HFFc6 (cell line): ENCODE data around the gene ADAMTSL4. TPM values are rescaled to one million over a fixed set of nuclear protein-coding genes. Genes with fewer than 3 reads are reported as not detected.

Experiments
- DNase-seq: peaks from one replicate; pipeline ENCODE4 v3.0.0-alpha.2; 2018
- H3K27ac Mint-ChIP-seq: 2 replicates; pipeline ENCODE4 v1.8.0; 2020; ENCODE audit warnings: mild to moderate bottlenecking, mixed read lengths
- H3K27me3 Mint-ChIP-seq: 2 replicates; pipeline ENCODE4 v1.8.0; 2021; ENCODE audit warnings: mild to moderate bottlenecking, moderate library complexity, mixed read lengths; ENCODE audit not compliant: insufficient read depth
- H3K36me3 Mint-ChIP-seq: 2 replicates; pipeline ENCODE4 v1.8.0; 2021; ENCODE audit warnings: low read depth, mixed read lengths
- H3K4me1 Mint-ChIP-seq: 2 replicates; pipeline ENCODE4 v1.8.0; 2020; ENCODE audit warnings: low read depth, mixed read lengths
- H3K4me3 Mint-ChIP-seq: 2 replicates; pipeline ENCODE4 v1.8.0; 2020; ENCODE audit warnings: mild to moderate bottlenecking, moderate library complexity, mixed read lengths
- H3K9me3 Mint-ChIP-seq: 2 replicates; pipeline ENCODE4 v1.8.0; 2020; ENCODE audit warnings: mild to moderate bottlenecking, mixed read lengths
- CTCF ChIP-seq: fragments of 200-600 bp; sonication (generic); IDR thresholded peaks from 2 replicates; pipeline ENCODE4 v1.5.0; 2021; ENCODE audit warnings: antibody characterized with exemption, mild to moderate bottlenecking
- total RNA-seq, 6 experiments: library from RNA; stranded (reverse); fragmentation: NEBNext Ultra II Directional; extraction: Animal tissue kit (Norgen Biotek cat#: 25700); gene quantifications; 2 replicates in 1 of 6; 3 replicates in 5 of 6; pipeline ENCODE4 v1.2.3, GENCODE V29; 2021

ADAMTSL4 gene
- total RNA-seq, 6 experiments from 2014 or later = 33.7 to 61.2 (median 38.2) TPM

DNA sequence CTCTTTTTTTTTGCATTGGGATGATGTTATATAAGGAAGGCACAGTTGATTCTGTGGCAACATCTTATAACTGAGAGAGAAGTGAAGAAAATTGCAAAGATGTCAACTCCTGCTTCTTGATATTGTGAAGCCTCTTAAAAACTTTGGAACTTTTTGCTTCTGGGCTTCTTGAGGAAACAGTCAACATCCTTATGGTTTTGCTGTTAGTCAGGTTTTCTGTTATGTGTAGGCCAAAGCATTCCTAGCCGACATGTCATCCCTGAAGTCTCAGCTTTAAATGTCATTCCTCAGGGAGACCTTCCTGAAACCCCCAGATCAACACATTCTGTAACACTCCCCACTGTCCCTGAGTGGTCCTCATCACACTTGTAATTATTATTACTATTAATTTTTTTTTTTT, 21.0 kb upstream of the ADAMTSL4 start:
- peak overlapping the region; percentile 90 for H3K27ac Mint-ChIP-seq
- H3K4me3 Mint-ChIP-seq = peak overlapping the region; percentile 36; the same call in 1 of the 2 replicates
- peaks cover 3% of the 10 kb centered on the region; the same call in 1 of the 2 replicates for H3K27me3 Mint-ChIP-seq

GRCh38 chr1:150529017-150529416, 20.2 kb upstream of the ADAMTSL4 start:
- Mint-ChIP-seq H3K36me3 (no peaks in the 10 kb centered on the region), H3K27ac (peak overlapping the region; percentile 90), H3K4me3 (peak overlapping the region; percentile 28; the same call in 1 of the 2 replicates), H3K4me1 (peaks cover 46% of the 10 kb centered on the region), H3K9me3 (no peaks in the 10 kb centered on the region), H3K27me3 (peaks cover 3% of the 10 kb centered on the region; the same call in 1 of the 2 replicates)
- DNase-seq = peak; percentile 34
- TF ChIP-seq CTCF = no peak

More for the DNA sequence above, 21.0 kb upstream of the ADAMTSL4 start:
- no peaks in the 10 kb centered on the region for H3K9me3 Mint-ChIP-seq
- peak; percentile 72 for DNase-seq
- H3K4me1 Mint-ChIP-seq = peaks cover 46% of the 10 kb centered on the region
- H3K36me3 Mint-ChIP-seq = no peaks in the 10 kb centered on the region
- no peak for TF ChIP-seq CTCF

DNA sequence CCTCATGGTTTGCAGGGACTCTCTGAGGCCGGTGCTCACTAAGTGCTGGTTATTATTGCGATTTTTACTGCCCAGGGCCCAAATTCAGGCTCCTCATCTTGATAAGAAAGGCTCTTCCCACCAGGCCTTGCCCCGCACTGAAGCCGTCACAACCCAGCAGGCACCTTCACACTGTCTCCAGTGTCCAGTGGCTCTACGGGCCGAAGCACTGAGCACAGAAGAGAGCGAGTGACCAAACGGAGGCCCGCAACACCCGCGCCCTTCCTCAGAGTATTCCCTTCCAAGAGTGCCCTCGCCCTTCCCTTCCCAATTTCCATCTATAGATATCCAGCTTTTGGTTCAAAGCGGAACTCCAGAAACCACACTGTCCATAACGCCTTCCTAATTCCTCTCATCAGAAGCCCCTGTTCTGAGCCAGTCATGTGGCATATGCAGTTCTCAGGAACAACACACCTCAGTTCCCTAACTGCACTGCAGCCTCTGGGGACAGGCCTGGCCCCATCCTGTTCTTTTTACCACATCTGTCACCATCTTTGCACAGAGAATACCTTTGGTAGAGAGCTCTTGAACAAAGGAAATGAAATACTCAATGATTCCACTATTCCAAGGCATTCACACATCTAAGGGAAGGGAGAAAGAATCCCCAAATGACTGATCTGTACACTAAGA, 18.6 kb upstream of the ADAMTSL4 start:
- Mint-ChIP-seq H3K4me1 (peaks cover 56% of the 10 kb centered on the region), H3K4me3 (no peak overlapping the region), H3K9me3 (no peaks in the 10 kb centered on the region), H3K27ac (no peak overlapping the region; the same call in 1 of the 2 replicates), H3K36me3 (no peaks in the 10 kb centered on the region), H3K27me3 (peaks cover 3% of the 10 kb centered on the region; the same call in 1 of the 2 replicates)
- TF ChIP-seq CTCF = no peak
- no peak for DNase-seq

DNA sequence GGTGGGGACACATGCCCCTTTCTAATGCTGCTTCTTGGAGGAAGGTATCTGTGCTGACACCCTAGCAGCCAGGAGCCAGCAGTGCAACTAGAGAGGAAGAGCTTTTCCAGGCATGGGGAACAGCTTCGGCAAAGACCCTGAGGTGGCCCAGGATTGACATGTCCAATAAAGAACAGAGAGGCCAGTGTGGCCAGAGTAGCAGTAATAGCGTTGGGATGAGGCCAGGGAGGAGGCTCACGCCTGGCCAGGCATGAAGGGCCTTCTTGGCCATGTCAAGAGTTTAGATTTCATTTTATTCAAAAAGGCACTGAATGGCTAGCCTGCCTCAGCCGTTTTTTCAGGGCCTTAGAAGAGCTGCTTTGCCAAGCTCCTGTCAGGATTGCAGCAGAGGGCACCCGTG, 16.3 kb upstream of the ADAMTSL4 start:
- H3K27me3 Mint-ChIP-seq = peaks cover 4% of the 10 kb centered on the region; the same call in 1 of the 2 replicates
- H3K4me3 Mint-ChIP-seq = peak overlapping the region; percentile 5; the same call in 1 of the 2 replicates
- DNase-seq = no peak
- peaks cover 76% of the 10 kb centered on the region for H3K4me1 Mint-ChIP-seq
- TF ChIP-seq CTCF = peak; percentile 61
- peak overlapping the region; percentile 61 for H3K27ac Mint-ChIP-seq
- no peaks in the 10 kb centered on the region for H3K9me3 Mint-ChIP-seq
- H3K36me3 Mint-ChIP-seq = no peaks in the 10 kb centered on the region

DNA sequence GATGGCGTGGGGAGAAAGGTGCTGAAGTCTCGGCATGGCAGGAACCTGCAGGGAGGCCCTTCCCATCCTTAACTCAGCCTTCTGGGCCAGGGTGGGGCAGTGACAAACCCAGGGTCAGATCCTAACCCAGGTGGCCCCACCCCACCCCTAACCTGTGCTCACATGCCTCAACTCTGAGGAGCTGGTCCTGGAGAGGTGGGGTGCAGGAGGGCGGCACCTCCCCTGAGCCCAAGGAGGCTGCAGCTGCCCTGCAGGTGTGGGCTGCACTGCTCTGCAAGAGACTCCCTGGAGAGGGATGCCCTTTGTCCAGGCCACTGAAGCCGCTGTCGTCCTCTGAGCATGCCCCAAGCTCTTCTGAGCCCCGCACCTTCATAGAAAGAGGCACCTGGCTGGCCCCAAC, 15.2 kb upstream of the ADAMTSL4 start:
- H3K36me3 Mint-ChIP-seq = no peaks in the 10 kb centered on the region
- no peak overlapping the region for H3K27ac Mint-ChIP-seq
- peaks cover 76% of the 10 kb centered on the region for H3K4me1 Mint-ChIP-seq
- peaks cover 5% of the 10 kb centered on the region; the same call in 1 of the 2 replicates for H3K27me3 Mint-ChIP-seq
- TF ChIP-seq CTCF = no peak
- no peak overlapping the region for H3K4me3 Mint-ChIP-seq
- H3K9me3 Mint-ChIP-seq = no peaks in the 10 kb centered on the region
- no peak for DNase-seq
